Suprapubic skin (tissue), 4 donors: ENCODE data around the gene TIMM44.

ENCODE experiments used
- CTCF ChIP-seq, 2 donors: fragments of 200-600 bp in 1 of 2; fragments of 450-650 bp in 1 of 2; sonication (generic) in 1 of 2; IDR thresholded peaks; one replicate each; pipeline ENCODE4 v1.5.1; 2016 to 2019; ENCODE audit warnings: antibody characterized with exemption in 2 of 2, mild to moderate bottlenecking in 1 of 2, moderate library complexity in 1 of 2
- POLR2A ChIP-seq, 2 donors: fragments of 450-650 bp; IDR thresholded peaks; one replicate each; pipeline ENCODE4 v1.6.1; 2017; ENCODE audit warnings: antibody characterized with exemption in 2 of 2, mild to moderate bottlenecking in 2 of 2, moderate library complexity in 2 of 2
- POLR2AphosphoS5 ChIP-seq, 3 donors: sonication (generic); formaldehyde crosslinking; IDR thresholded peaks; one replicate each; pipeline ENCODE4 v1.6.1; 2017; ENCODE audit warnings: antibody characterized with exemption in 3 of 3

GRCh38 chr19:7988307-7988706 is 44.8 kb upstream of the TIMM44 start:
- TF ChIP-seq CTCF (IDR thresholded peaks at IDR 0.05): no peak
- no peak for TF ChIP-seq POLR2AphosphoS5 (IDR thresholded peaks at IDR 0.05)
- TF ChIP-seq POLR2A (IDR thresholded peaks at IDR 0.05): no peak
